GM21526 (cell line): ENCODE results near the gene ENOPH1.
"Not testable (repeated sequence)": the region's sequence is repeated elsewhere in the genome, so short reads cannot be mapped to it uniquely, and the experiment has no call there.

ENCODE experiments used
- ATAC-seq: cut with Tn5 transposase; IDR thresholded peaks from one replicate; pipeline ENCODE4 v1.9.1; 2021; ENCODE audit warnings: moderate library complexity; ENCODE audit not compliant: unreplicated experiment, low FRiP score

ENOPH1 gene

DNA sequence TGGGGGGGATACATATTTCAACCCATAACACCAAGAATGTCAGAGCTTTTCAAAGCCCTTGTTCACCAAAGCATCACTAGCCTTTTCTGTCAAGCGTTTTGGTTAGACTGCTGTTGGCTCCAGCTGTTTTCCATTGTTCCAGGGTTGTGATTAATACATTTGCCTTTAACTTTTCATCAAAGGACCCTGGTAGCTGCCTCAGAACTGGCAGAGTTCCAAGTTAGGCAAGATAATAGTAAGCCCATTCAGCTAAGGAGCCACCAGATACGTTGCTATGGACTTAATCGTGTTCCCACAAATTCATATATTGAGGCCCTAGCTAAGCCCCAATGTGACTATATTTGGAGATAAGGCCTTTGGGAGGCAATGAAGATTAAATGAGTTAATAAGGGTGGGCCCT is 37.1 kb downstream of the ENOPH1 start:
- ATAC-seq = no peak

DNA sequence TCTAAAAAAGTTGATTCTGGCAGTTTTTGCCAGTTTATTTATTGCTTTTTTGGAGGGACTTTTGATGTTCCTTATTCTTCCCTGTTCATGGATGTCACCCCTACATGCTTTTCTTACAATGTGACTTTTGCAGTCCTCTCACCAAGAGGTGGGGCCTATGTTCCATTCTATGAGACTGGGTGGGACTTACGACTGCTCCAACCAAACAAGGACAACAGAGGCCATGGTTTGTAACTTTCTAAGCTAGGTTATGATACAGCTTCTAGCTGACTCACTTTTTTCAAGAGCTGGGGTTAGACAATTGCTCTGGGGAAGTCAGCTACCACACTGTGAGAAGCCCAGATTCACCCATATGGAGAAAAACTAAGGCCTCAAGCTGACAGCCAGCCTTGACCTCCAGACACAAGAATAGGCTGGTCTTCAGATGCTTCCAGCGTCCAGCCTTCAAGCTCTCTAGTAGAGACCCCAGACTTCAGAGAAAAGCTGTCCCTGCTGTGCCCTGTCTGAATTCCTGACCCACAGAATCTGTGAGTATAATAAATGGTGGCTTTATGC is 39.5 kb downstream of the ENOPH1 start:
- no peak for ATAC-seq

DNA sequence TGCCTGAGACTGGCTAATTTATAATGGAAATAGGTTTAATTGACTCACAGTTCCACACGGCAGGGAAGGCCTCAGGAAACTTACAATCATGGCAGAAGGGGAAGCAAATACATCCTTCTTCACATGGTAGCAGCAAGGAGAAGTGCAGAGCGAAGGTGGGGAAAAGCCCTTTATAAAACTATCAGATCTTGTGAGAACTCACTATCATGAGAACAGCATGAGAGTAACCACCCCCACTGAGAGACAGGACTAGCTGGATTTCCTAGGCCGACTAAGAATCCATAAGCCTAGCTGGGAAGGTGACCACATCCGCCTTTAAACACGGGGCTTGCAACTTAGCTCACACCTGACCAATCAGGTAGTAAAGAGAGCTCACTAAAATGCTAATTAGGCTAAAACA is 42.7 kb downstream of the ENOPH1 start:
- not testable (repeated sequence) for ATAC-seq

DNA sequence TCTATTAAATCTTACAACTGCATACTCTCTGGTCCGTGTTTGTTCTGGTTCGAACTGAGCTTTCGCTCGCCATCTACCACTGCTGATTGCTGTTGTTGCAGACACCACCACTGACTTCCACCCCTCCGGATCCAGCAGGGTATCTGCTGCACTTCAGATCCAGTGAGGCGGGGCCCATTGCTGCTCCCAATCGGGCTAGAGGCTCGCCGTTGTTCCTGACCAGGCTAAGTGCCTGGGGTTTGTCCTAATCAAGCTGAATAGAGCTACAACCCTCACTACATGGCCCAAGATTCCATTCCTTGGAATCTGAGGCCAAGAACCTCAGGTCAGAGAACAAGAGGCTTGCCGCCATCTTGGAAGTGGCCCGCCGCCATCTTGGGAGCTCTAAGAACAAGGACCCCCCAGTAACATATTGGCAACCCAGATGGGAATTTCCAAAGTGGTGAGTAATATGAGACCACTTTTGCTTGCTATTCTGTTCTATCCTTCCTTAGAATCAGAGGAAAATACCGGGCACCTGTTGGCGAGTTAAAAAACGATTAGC is 43.3 kb downstream of the ENOPH1 start:
- ATAC-seq = no peak

DNA sequence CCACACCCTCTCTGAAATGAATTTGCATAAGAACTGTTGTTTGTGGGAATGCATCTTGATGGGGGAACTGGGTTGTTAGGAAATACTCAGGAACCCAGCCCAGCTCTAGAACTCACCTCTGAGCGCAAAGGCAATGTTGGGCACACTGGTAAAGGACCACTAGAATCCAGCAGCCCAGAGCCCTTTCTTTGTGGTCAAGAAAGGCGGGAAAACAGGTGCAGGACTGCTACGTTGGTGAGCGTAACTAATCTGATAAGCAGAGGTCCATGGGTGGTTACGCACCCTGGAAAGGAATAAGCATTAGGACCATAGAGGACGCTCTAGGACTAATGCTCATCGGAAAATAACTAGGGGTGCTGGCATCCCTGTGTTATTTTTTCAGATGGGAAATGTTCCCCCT is 45.5 kb downstream of the ENOPH1 start:
- not testable (repeated sequence) for ATAC-seq

DNA sequence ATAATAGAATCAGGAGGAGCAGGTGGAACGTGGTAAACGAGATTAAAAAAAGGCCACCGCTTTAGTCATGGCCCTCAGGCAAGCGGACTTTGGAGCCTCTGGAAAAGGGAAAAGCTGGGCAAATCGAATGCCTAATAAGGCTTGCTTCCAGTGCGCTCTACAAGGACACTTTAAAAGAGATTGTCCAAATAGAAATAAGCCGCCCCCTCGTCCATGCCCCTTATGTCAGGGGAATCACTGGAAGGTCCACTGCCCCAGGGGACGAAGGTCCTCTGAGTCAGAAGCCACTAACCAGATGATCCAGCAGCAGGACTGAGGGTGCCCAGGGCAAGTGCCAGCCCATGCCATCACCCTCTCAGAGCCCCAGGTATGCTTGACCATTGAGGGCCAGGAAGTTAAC is 47.1 kb downstream of the ENOPH1 start:
- not testable (repeated sequence) for ATAC-seq

DNA sequence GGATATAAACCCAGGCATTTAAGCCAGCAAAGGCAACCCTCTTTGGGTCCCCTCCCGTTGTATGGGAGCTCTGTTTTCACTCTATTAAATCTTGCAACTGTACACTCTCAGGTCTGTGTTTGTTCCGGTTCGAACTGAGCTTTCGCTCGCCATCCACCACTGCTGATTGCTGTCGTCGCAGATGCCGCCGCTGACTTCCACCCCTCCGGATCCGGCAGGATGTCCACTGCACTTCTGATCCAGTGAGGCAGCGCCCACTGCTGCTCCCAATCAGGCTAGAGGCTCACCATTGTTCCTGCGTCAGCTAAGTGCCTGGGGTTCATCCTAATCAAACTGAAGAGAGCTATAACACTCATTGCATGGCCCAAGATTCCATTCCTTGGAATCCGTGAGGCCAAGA is 49.2 kb downstream of the ENOPH1 start:
- no peak for ATAC-seq

DNA sequence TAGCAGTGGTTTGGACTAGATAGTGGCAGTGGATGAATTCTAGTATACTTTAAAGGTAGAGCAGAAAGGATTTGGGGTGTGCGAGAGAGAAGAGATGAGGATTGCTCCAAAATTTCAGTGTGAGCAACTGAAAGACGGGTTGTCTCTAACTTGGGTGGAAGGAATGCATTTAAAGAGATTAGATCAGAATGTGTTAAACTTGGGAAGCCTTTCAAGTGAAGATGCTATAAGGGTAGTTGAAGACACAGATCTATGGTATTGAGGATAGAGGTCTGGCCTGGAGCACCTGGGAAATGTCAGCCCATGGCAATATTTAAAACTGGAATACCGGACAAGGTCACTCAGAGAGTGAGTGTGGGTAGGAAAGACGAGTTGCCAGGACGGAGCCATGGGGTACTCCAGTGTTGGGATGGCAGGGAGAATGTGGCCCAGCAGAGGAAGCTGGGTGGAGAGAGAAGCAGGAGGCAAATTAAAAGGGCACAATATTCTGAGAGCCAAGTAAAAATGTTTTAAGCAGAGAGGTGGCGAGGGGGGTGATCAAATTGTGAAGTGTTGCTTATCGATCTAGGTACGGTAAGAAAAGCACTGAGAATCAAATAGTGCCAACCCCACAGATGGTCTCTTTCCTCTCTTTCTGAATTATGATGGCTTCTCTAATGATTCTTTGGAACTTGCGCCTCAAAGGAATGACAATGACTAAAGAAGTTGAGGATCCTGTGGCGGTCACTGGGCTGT is 50.5 kb downstream of the ENOPH1 start:
- no peak for ATAC-seq

DNA sequence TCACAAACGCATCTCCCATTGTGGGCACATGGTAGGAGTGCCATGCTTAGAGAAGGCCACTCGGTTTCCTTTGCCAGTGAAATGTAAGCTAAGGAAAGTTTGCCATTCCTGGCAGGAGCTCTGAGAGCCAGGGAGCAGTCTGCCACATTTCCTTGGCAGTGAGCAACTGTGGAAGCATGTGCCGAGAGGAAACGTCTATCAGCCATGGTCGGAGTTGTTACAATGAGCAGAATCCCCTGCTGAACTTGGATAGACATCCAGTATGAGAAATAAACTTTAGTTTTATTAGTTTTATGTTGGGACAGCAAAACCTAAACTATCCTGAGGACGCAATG is 51.1 kb downstream of the ENOPH1 start:
- no peak for ATAC-seq

DNA sequence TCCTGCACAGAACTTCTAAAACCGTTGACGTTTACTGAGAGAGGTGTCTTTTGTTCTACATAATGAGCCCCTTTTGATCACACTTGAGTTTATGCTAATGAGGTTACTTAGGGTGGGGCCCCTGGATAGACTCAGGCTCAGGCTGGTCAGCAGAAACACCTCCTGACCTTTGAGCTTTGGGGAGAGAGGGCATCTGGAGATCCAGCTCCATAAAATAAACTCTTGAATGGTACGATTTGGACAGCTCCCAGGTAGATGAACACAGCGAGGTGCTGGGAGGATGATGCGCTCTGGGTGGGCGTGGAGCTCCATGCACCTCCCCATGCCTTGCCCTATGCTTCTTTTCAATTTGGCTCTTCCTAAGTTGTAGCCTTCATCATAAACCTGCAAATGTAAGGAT is 52.0 kb downstream of the ENOPH1 start:
- ATAC-seq = no peak

DNA sequence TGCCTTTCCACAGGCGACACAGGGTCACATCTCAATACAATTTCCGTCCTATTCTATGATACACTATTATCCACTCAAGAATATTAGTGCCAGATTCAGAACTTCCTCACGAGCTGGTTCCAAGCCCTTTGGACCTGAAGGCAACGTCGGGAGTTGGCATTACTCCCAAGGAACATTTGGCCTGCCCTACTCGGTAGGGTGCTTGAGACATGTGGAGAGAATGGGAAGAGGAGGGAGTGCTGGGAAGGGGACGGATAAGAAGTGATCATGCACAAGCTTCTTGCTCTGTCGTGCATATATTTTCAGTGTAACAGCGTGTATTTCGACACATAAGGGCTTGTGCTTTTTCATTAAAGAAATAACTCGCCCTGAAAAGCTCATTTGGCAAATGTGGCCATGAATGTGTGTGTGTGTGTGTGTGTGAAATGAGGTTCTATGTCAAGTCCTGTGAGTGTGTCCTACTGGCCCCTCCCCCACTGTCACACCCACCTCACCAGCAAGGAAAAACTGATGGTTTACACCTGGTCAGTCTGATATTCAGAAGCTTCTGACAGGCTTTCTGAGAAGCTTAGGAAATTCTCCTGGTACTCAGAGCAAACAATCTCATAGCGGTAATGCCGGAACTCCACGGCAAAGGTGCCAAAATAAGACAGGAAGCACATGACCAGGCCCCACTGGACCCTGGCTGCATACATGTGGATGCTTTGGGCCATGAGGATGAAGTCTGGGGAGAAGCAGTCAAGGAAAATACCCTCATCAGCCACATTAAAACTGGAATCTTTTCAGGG is 54.8 kb downstream of the ENOPH1 start:
- no peak for ATAC-seq

DNA sequence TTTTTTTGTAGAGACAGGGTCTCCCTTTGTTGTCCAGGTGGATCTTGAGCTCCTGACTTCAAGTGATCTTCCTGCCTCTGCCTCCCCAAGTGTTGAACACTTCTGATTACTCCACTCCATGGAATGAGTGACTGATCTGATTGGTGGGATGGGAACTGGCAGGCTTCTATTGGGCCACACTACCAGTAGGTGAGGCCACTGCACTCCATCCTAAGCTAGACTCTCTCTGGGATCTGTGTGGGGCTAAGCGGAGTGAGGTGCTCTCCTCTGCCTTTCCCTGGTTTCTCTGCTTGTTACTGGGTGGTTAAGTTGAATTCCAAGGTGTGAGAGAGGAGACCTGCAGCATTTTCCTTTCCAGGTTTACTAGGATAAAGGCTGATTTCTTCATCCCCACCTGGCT is 58.7 kb downstream of the ENOPH1 start:
- no peak for ATAC-seq

DNA sequence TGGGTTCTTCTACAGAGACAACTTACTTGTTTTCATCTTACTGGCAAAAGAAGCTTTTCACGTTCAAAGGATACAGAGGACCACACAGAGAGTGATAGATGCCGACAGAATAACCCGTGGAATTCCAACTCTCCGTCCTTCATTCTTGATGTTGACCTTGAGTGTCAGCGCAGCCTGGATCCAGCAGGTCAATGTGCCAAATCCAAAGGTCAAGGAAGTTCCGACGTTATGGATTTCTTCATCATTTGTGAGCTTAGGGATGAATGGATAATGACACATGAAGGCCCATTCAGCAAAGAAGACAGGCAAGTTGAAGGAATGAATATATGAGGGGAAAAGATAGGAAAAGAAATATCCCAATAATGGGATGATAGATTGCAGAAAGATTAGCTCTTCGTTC is 59.6 kb downstream of the ENOPH1 start:
- ATAC-seq = no peak

DNA sequence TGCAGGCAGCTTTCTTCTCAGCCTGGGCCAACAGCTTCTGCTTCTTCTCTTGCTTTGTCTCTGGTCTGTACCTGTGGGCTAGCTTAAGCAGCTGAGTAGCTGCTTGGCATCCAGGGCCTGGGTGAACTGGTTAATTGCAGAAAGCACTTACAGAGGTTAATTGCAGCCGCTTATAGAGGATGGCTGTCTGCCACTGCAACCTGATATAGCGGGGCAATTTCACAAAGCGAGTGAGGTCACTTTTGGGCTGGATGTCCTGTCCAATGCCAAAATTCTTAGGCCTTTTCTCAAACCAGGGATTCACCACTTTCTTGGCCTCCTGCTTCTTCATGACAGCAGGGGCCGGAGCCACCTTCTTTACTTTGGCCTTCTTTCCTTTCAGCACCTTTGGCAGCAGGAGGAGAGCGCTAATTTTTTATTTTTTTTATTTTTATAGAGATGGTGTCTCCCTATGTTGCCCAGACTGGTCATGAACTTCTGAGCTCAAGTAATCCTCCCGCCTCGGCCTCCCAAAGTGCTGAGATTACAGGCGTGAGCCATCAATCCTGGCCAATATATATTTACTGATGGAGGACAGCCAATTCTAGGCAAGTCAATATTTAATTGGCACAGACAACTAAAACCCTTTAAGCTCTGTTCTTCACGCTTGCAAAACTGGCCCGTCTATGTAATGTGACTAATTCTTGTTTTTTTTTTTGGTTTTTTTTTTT is 61.0 kb downstream of the ENOPH1 start:
- no peak for ATAC-seq

DNA sequence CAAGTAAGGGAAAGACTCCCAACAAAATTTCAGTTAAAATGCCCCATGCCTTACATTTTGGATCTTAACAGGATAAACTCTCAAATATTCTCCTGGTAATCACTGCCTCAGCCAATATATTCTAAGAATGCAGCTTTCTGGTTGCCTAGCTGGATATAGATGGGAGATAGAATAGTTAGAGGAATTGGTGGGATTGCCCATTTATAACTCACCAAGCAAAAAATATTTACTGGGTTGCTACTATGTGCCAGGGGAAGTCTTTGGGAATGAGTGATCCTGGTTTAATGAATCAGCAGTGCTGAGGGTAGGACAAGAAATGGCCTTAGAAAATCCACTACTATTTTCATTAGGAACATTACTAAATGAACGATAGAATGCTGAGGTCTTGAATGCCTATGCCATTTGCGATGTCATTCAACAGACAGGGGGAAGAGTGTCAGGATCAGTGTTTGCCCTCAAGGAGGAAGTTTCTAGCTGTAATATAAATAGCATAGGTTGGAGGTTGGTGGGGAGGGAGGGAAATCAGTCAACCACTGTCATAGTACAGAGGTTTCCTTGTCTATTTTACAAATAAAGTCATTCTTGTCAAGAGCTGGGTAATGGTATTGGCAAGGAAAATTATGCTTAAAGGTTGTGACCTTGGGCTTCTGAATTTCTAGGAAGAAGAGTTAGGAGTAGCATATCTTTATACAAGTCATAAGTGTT is 63.5 kb downstream of the ENOPH1 start:
- no peak for ATAC-seq

DNA sequence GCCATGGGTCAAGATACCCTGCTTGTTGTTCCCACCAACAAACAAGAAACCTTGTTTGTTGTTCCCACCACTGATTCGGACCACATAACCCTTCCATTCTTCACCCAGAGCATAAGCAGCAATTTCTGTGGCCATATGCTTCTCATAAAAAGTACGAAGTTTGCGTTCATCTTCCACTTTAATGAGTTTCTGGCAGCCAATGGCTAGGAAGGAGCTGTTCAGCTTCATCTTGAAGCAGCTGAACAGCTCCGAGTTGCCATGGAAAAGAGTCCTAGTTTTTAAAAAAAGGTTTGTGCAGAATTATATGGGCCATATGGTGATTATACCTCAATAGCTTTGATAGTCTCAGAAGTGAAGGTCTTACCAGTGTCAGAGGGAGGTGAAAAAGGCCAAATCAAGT is 65.3 kb downstream of the ENOPH1 start:
- ATAC-seq = no peak

DNA sequence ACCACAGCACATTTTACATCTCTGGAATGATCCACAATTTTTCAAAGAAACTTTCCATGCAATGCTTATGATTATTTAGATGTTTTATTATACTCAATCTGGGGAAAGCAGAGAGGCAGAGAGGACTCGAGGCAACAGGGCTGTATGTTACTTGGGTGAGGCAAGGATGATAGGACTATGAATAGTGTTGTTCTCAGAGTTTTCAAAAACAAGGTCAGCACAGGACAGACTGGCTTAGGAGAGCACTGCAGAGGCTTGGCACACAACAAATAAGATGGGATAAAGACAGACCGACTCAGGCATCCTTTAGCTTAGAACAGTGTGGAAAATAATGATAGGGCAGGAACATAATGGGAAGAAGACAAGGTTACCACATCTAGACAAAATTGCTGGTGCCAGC is 66.0 kb downstream of the ENOPH1 start:
- no peak for ATAC-seq

DNA sequence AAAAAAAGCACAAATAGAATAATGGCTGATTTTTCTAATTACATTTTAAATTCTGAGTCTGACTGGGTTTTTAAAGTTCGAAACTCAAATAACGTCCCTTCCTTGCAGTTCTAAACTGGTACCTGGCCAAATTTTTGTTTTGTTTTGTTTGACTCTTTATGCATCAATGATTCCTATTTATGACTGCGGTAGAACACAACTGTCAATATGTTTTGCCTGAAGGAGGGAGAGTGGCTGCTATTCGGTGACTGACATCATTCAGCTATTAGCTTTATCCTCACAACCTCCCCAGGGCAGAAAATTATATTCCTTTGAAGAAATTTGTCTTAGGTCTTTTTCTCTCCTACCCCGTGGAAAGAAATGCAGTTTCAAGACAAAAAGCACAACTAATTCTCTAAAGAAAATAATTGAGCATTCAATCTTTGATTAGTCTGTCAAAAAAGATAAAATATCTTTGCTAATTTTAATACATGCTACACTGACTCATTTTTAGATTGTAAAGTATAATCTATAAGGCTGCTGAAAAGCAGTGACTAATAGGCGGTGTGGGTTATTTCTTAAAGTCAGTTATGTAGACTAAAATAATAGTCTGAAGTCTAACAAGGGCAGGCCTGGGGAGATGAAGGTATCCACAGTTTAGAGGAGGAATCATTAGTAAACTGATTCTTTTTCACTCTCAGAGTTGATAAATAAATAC is 69.5 kb downstream of the ENOPH1 start:
- ATAC-seq = no peak

DNA sequence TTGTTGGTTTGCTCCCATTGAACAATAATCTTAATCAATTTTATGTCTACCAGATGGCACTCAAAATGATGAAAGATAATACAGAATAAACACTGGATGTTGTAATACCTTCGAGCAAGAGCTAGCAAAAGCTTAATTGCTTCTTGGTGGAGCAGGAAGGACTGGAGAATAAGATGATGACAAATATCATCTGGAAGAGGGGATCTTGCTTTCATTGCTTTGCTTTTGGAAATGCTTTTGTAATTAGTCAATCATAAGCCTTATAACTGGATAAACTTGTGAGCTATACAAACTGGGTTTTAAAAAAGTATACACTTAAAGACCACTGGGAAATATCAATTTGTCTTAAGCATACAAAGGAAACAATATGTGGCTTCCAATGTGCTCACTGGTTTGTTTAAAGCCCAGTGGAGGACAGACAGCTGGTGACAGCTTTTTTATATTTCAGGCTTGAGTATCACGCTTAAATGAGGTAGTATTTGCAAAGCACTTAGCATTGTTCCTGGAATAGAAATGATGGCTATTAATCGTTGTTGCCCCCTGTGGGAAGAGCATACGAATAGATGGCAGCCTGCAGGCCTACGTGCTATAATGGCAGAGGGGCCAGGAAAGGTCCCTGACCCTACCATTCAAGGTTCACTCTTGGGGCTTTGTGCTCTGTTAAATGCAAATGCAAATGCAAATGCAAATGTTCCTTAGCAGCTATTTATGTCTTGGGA is 70.2 kb downstream of the ENOPH1 start:
- no peak for ATAC-seq
